ENCODE results near the gene DNAH10.

The DNAH10 gene

GRCh38 chr12:123748161-123748560 is 13.9 kb upstream of the DNAH10 start:
- H3K9me3 ChIP-seq (ENCODE audit: control insufficient read depth, insufficient read depth, low read length) = no peaks in the 10 kb centered on the region
- H3K4me1 ChIP-seq (ENCODE audit: control insufficient read depth, insufficient read depth, low read length) = no peaks in the 10 kb centered on the region
- no peak overlapping the region for H3K27ac ChIP-seq (ENCODE audit: low read depth, low read length)
- H3K36me3 ChIP-seq (ENCODE audit: control insufficient read depth, insufficient read depth, low read length) = peaks cover 90% of the 10 kb centered on the region
- H3K27me3 ChIP-seq (ENCODE audit: control insufficient read depth, insufficient read depth, low read length) = no peaks in the 10 kb centered on the region
- H3K9ac ChIP-seq (ENCODE audit: low read depth, low read length) = no peak overlapping the region
- no peak overlapping the region for H3K4me3 ChIP-seq (ENCODE audit: low read depth, low read length)

- H3K9me3 ChIP-seq (ENCODE audit: control insufficient read depth, insufficient read depth, low read length) = no peaks in the 10 kb centered on the region
- H3K4me1 ChIP-seq (ENCODE audit: control insufficient read depth, insufficient read depth, low read length) = no peaks in the 10 kb centered on the region
- H3K9ac ChIP-seq (ENCODE audit: low read depth, low read length) = no peak overlapping the region
- H3K36me3 ChIP-seq (ENCODE audit: control insufficient read depth, insufficient read depth, low read length) = peaks cover 92% of the 10 kb centered on the region
- H3K27me3 ChIP-seq (ENCODE audit: control insufficient read depth, insufficient read depth, low read length) = no peaks in the 10 kb centered on the region
- H3K27ac ChIP-seq (ENCODE audit: low read depth, low read length) = no peak overlapping the region
- no peak overlapping the region for H3K4me3 ChIP-seq (ENCODE audit: low read depth, low read length)
Measured at GRCh38 chr12:123748661-123749060, 13.4 kb upstream of the DNAH10 start.

GRCh38 chr12:123749355-123749754 is 12.7 kb upstream of the DNAH10 start:
- H3K9me3 ChIP-seq (ENCODE audit: control insufficient read depth, insufficient read depth, low read length) = no peaks in the 10 kb centered on the region
- no peaks in the 10 kb centered on the region for H3K27me3 ChIP-seq (ENCODE audit: control insufficient read depth, insufficient read depth, low read length)
- peaks cover 92% of the 10 kb centered on the region for H3K36me3 ChIP-seq (ENCODE audit: control insufficient read depth, insufficient read depth, low read length)

GRCh38 chr12:123750159-123750656 is 11.9 kb upstream of the DNAH10 start:
- H3K4me3 ChIP-seq (ENCODE audit: low read depth, low read length) = no peak overlapping the region
- no peaks in the 10 kb centered on the region for H3K27me3 ChIP-seq (ENCODE audit: control insufficient read depth, insufficient read depth, low read length)
- H3K9me3 ChIP-seq (ENCODE audit: control insufficient read depth, insufficient read depth, low read length) = no peaks in the 10 kb centered on the region
- no peaks in the 10 kb centered on the region for H3K4me1 ChIP-seq (ENCODE audit: control insufficient read depth, insufficient read depth, low read length)
- peaks cover 91% of the 10 kb centered on the region for H3K36me3 ChIP-seq (ENCODE audit: control insufficient read depth, insufficient read depth, low read length)
- H3K9ac ChIP-seq (ENCODE audit: low read depth, low read length) = no peak overlapping the region
- H3K27ac ChIP-seq (ENCODE audit: low read depth, low read length) = no peak overlapping the region

More at GRCh38 chr12:123749355-123749754, 12.7 kb upstream of the DNAH10 start:
- Histone ChIP-seq H3K9ac (ENCODE audit: low read depth, low read length) (no peak overlapping the region), H3K4me3 (ENCODE audit: low read depth, low read length) (no peak overlapping the region), H3K27ac (ENCODE audit: low read depth, low read length) (no peak overlapping the region), H3K4me1 (ENCODE audit: control insufficient read depth, insufficient read depth, low read length) (no peaks in the 10 kb centered on the region)

DNA sequence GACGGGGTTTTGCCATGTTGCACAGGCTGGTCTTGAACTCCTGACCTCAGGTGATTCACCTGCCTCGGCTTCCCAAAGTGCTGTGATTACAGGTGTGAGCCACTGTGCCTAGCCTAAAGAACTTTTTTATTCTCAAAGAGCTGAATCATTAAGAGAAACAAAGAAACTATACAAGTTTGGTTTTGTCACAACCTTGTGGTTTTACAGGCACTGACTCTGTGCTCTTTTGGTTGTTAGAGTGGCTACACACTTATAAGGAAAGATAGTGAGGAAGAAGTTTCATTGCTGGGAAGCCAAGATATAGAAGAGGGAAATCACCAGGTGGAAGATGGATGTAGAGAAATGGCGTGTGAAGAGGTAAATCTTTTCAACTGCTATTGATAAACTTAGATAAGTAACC is 10.1 kb upstream of the DNAH10 start:
- Histone ChIP-seq H3K4me3 (ENCODE audit: low read depth, low read length) (no peak overlapping the region), H3K4me1 (ENCODE audit: control insufficient read depth, insufficient read depth, low read length) (no peaks in the 10 kb centered on the region), H3K27ac (ENCODE audit: low read depth, low read length) (no peak overlapping the region), H3K9me3 (ENCODE audit: control insufficient read depth, insufficient read depth, low read length) (no peaks in the 10 kb centered on the region), H3K9ac (ENCODE audit: low read depth, low read length) (no peak overlapping the region), H3K27me3 (ENCODE audit: control insufficient read depth, insufficient read depth, low read length) (no peaks in the 10 kb centered on the region), H3K36me3 (ENCODE audit: control insufficient read depth, insufficient read depth, low read length) (peaks cover 90% of the 10 kb centered on the region)

DNA sequence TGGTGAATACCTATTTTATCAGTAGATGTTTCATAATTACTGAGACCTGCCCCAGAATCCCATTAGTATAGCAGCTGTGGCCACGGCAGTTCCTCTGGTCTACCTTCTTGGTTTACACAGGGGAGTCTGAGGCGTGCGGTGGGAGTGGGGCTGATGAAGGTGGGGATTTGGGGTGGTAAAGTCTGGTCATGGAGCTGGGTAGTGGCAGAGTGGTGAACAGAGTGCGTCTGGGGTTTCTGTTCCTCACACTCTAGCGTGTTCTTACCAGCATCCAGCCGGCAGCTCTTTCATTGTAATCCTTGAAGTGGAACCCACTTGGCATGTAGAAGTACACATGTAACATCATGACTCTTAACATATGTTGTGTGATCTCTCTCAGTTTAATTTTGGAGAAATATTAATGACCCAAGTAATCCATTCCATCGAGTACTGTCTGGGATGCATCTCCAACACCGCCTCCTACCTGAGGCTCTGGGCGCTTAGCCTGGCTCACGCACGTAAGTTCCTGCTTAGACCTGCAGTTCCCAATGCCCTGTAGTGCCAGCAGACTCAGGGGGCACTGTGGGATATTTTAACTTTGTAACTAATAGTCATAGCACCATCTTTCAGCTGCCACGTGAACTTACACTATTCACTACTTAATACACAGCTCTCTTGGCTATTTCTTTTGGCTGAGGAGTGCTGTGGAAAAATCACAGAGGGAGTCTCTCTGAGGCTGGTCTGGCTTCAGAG is 7.9 kb upstream of the DNAH10 start:
- H3K36me3 ChIP-seq (ENCODE audit: control insufficient read depth, insufficient read depth, low read length) = peaks cover 89% of the 10 kb centered on the region

GRCh38 chr12:123757561-123757960 is 4.5 kb upstream of the DNAH10 start:
- Histone ChIP-seq H3K9me3 (ENCODE audit: control insufficient read depth, insufficient read depth, low read length) (no peaks in the 10 kb centered on the region), H3K36me3 (ENCODE audit: control insufficient read depth, insufficient read depth, low read length) (peaks cover 65% of the 10 kb centered on the region), H3K4me1 (ENCODE audit: control insufficient read depth, insufficient read depth, low read length) (peaks cover 6% of the 10 kb centered on the region; the same call in 1 of the 2 replicates), H3K4me3 (ENCODE audit: low read depth, low read length) (no peak overlapping the region), H3K9ac (ENCODE audit: low read depth, low read length) (no peak overlapping the region), H3K27ac (ENCODE audit: low read depth, low read length) (no peak overlapping the region), H3K27me3 (ENCODE audit: control insufficient read depth, insufficient read depth, low read length) (peaks cover 1% of the 10 kb centered on the region; the same call in 1 of the 2 replicates)

More for the DNA sequence above, 7.9 kb upstream of the DNAH10 start:
- no peak overlapping the region for H3K9ac ChIP-seq (ENCODE audit: low read depth, low read length)
- H3K4me1 ChIP-seq (ENCODE audit: control insufficient read depth, insufficient read depth, low read length) = no peaks in the 10 kb centered on the region
- H3K4me3 ChIP-seq (ENCODE audit: low read depth, low read length) = no peak overlapping the region
- H3K27me3 ChIP-seq (ENCODE audit: control insufficient read depth, insufficient read depth, low read length) = no peaks in the 10 kb centered on the region
- no peaks in the 10 kb centered on the region for H3K9me3 ChIP-seq (ENCODE audit: control insufficient read depth, insufficient read depth, low read length)
- H3K27ac ChIP-seq (ENCODE audit: low read depth, low read length) = no peak overlapping the region

GRCh38 chr12:123760267-123760938 is 1.7 kb upstream of the DNAH10 start:
- Histone ChIP-seq H3K27ac (ENCODE audit: low read depth, low read length) (no peak overlapping the region), H3K27me3 (ENCODE audit: control insufficient read depth, insufficient read depth, low read length) (peaks cover 3% of the 10 kb centered on the region; the same call in 1 of the 2 replicates), H3K4me3 (ENCODE audit: low read depth, low read length) (no peak overlapping the region), H3K36me3 (ENCODE audit: control insufficient read depth, insufficient read depth, low read length) (peaks cover 39% of the 10 kb centered on the region), H3K4me1 (ENCODE audit: control insufficient read depth, insufficient read depth, low read length) (peaks cover 6% of the 10 kb centered on the region; the same call in 1 of the 2 replicates), H3K9me3 (ENCODE audit: control insufficient read depth, insufficient read depth, low read length) (no peaks in the 10 kb centered on the region), H3K9ac (ENCODE audit: low read depth, low read length) (no peak overlapping the region)

- Histone ChIP-seq H3K36me3 (ENCODE audit: control insufficient read depth, insufficient read depth, low read length) (peaks cover 24% of the 10 kb centered on the region), H3K4me3 (ENCODE audit: low read depth, low read length) (peak overlapping the region; percentile 77), H3K4me1 (ENCODE audit: control insufficient read depth, insufficient read depth, low read length) (peaks cover 6% of the 10 kb centered on the region; the same call in 1 of the 2 replicates), H3K9ac (ENCODE audit: low read depth, low read length) (no peak overlapping the region), H3K9me3 (ENCODE audit: control insufficient read depth, insufficient read depth, low read length) (no peaks in the 10 kb centered on the region), H3K27ac (ENCODE audit: low read depth, low read length) (no peak overlapping the region), H3K27me3 (ENCODE audit: control insufficient read depth, insufficient read depth, low read length) (peaks cover 3% of the 10 kb centered on the region)
Measured at GRCh38 chr12:123762715-123763052, 583 bp downstream of the DNAH10 start.

DNA sequence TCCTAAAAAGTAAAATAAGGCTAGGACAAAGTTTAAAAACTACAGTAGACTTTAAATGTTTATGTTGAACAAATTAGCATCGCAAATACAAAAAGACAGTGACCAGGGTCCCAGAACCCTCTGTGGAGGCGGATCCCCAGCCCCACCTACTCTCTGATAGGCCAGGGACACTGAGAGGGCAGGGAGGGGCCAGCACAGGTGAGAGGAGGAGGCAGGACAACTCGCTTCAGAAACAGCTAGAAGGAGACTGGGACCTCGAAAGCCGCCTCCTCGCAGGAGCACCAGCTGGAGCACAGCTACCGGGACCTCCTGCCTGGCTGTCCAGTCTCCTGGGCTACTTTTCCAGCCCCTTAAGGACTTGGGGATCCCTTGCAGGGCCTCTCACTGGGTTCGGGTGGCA is 992 bp downstream of the DNAH10 start:
- Histone ChIP-seq H3K4me1 (ENCODE audit: control insufficient read depth, insufficient read depth, low read length) (peaks cover 6% of the 10 kb centered on the region; the same call in 1 of the 2 replicates), H3K9me3 (ENCODE audit: control insufficient read depth, insufficient read depth, low read length) (no peaks in the 10 kb centered on the region), H3K4me3 (ENCODE audit: low read depth, low read length) (peak overlapping the region; percentile 77), H3K36me3 (ENCODE audit: control insufficient read depth, insufficient read depth, low read length) (peaks cover 20% of the 10 kb centered on the region), H3K27ac (ENCODE audit: low read depth, low read length) (no peak overlapping the region), H3K9ac (ENCODE audit: low read depth, low read length) (no peak overlapping the region), H3K27me3 (ENCODE audit: control insufficient read depth, insufficient read depth, low read length) (peaks cover 3% of the 10 kb centered on the region)

- H3K36me3 ChIP-seq (ENCODE audit: control insufficient read depth, insufficient read depth, low read length) = peaks cover 10% of the 10 kb centered on the region
- H3K27me3 ChIP-seq (ENCODE audit: control insufficient read depth, insufficient read depth, low read length) = peaks cover 3% of the 10 kb centered on the region
- no peak overlapping the region for H3K27ac ChIP-seq (ENCODE audit: low read depth, low read length)
- H3K4me3 ChIP-seq (ENCODE audit: low read depth, low read length) = no peak overlapping the region
- H3K9me3 ChIP-seq (ENCODE audit: control insufficient read depth, insufficient read depth, low read length) = no peaks in the 10 kb centered on the region
- no peak overlapping the region for H3K9ac ChIP-seq (ENCODE audit: low read depth, low read length)
- peaks cover 6% of the 10 kb centered on the region; the same call in 1 of the 2 replicates for H3K4me1 ChIP-seq (ENCODE audit: control insufficient read depth, insufficient read depth, low read length)
Measured at GRCh38 chr12:123764109-123764508, 2.0 kb downstream of the DNAH10 start.
